GM21619 (cell line): ENCODE measurements around the gene MYZAP.

Experiments
- ATAC-seq: cut with Tn5 transposase; IDR thresholded peaks from one replicate; pipeline ENCODE4 v1.9.1; 2021; ENCODE audit not compliant: unreplicated experiment

The MYZAP gene

DNA sequence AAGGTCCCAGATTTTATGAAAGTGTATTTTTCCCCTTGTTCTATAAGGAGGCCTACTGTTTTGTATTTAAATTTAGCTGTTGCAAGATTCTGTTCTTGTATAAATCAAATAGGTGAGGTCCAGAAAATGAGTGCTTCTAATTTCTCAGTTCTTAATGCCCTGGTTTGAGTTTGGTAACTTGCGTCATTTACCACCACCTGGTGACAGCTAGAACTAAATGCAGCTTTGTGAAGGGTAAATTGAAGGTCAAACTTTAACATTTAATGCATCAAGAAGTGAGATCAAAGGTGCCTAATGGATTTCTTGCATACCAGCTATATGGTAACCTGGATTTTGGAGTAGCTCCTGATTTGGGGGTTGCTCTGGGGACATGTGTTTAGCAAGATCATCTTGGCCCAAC lies 64.1 kb downstream of the MYZAP start:
- no peak for ATAC-seq

DNA sequence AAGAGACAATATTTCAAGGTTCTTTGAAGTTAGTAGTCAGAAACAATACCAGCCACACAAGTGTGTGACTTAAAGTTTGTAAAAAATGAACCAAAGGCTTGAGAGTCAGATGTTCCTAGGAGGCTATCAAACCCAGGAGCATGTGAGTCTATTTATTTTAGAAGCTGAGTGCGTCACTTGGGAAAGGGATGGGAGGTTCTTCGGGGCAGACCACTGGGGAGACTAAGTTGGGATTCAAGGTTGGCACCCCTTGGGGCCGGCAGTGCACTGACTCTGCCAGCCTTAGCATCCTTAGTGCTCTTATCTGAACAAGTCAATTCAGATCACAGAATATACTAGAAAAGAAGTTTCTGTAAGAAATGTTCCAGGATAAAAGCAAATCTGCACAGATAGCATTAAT lies 64.7 kb downstream of the MYZAP start:
- no peak for ATAC-seq

DNA sequence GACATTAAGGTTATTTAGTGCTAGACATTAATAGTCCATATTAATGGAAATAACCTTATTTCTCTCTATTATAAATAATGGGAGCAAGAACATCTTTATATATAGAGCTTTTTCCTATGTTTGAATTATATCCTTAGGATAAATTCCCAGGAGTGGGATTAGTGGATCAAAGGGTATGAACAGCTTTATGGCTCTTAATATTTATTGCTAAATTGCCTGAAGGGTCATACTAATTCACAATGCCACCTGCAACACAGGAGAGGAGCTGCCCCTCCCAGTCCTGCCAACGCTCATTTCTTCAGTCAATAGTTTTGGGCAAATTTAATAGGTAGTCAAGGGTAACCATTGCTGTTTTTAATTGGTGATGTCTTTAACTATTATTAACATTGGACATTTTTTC lies 65.9 kb downstream of the MYZAP start:
- ATAC-seq: no peak

DNA sequence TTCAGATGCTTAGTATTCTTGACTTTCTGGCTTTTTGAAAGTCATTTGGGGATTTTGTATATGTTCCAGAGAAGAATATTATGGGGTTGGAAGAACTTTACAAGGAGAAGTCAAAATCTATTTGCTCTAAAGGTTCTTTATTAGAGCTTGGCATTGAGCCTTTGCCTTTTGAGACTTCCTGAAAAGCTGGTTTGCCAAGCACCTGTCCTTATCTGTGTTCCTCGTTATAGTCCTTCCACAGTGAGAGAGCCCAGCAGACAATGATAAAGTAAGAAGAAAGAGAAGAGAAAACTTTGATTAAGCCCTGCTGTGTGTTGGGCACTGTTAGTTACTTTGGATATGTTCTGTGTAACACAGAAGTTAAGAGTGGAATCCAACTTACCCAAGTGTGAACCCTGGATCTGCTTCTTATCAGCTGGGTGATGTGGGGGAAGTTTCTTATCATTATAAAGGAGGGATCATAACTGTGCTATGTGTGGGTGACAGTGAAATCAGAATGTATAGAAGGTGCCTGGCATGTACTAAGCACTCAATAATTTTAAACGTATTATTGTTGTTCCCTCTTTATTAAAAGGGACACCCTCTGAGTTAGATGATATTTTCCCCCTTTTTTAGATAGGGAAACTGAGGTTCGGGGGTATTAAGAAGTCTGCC lies 70.5 kb downstream of the MYZAP start:
- ATAC-seq: no peak

DNA sequence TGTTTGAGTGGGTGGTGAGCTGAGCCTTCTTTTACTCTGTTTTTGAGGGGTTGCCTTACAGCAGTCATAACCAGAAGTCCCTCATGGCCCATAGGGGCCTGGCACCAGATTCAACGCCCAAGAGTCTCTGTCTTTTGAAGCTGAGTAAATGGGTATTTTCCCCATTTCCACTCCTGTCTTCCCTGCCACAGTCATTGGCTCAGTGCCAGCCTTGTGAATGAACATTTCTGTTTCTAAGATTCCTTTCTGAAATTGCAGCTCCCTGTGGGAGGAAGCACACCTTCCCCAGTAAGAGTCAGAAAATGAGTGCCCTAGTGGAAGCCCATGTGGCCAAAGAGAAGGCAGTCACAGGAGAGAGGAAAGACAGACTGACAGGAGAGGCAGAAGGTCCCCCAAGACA lies 71.1 kb downstream of the MYZAP start:
- ATAC-seq: no peak

DNA sequence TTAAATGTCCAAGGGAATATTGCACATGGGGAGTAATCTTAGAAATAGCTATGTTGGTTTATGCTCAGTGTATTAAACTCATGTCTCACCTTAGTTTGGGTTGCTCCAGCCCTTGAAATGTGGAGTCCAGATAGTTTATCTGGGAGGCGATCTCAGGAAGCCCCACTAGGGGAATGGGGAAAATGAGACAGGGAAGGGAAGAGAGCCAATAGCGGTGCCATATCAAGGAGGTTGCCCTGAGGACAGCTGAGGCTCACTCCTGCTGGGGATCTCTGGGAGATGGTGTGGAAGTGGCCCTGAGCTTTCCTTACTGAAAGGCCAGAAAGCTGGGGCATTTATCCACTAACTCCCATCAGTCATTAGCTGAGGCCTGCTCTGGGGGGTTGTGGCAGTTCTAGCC lies 71.6 kb downstream of the MYZAP start:
- ATAC-seq: no peak

DNA sequence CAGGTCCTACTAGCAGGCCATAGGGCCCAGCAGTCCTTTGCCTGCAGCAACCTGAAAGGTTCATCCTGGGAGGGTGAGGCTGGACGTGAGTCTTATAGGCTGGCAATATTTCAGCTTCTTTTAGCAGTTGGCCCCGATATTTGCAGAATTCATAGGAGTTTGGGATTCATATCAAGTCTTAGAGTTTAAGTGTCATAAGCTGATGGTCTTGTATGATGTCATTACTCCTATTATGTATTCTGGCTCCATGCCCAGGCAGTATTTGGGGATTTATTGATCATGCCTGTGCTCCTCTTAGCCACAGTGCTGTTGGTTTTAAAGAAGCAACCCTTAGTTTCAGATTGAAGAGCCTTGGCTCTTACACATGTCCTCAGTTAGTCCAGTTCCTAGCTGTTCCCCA lies 73.5 kb downstream of the MYZAP start:
- ATAC-seq: no peak

DNA sequence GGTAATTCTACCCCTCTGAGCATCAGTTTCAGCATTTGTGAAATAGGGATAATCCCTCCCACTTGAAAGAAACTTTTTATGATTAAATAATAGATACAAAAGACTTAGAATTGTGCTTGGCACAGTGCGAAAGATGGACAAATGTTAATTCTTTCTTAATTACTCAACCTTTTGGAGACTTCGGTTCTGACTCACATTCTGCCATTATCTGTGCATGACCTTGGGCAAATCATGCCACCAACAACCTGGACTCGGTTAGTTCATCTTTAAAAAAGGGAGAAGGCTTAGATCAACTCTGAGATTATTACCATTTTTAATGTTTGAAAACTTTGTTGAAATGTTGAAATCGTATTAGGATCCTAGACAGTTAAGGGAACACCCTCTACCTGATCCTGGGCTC lies 74.2 kb downstream of the MYZAP start:
- no peak for ATAC-seq

DNA sequence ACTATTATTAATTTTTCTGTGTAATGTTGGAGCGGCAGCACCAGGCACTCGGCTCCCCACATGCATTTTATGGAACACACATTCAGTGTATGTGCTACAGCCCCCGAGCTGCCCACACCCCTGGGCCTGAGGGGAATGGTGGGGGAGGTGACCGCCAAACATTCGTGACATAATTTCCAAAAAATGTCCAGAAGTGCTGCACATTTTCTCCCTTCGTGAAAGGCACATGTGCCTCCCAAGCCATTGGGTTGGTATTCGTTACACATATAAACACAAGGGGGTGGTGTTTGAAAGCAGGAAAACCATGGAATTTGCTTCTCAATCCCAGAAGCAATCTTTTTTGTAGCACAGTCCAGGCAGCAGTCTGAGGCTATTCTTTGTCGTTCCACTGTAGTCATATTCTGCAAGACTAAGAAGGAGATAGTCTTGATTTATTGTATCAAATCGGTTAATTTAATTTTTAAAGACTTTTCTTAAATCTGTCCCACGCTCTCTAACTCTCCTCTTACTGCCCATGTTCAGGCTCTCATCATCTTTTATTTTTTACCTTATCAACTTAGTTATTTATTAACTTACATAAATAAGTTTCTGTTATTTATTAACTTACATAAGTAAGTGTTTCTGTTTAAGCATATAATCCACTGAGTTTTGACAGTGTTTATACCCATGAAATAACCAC lies 75.6 kb downstream of the MYZAP start:
- ATAC-seq: no peak

DNA sequence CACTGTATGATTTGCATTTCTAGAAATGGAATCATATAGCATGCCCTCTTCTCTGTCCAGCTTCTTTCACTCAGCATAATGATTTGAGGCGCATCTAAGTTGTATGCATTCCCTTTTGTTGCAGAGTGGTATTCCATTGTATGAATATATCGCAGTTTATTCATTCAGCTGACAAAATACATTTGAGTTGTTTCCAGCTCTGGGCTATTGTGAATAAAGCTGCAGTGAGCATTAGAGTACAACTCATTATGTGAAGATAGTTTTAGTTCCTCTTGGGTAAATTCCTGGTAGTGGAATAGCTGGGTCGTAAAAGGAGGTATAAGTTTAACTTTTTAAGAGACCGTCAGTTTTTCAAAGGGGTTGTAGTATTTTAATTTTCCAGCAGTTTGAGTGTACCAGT lies 76.3 kb downstream of the MYZAP start:
- ATAC-seq: no peak

DNA sequence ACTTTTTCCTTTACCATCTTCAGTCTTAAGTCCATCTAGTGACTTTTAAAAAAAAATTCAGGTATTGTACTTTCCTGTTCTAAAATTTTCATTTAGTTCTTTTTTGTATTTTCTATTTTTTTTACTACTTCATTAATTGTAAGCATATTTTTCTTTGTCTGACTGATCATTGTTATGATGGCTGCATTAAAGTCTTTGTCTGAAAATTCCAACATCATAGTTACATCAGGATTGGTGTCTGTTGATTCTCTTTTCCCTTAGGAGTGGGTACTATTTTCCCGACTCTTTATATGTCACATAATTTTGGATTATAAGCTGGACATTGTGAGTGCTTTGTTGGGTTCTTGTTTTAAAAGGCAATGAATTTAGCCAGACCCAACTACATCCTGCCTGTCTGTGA lies 79.9 kb downstream of the MYZAP start:
- no peak for ATAC-seq

DNA sequence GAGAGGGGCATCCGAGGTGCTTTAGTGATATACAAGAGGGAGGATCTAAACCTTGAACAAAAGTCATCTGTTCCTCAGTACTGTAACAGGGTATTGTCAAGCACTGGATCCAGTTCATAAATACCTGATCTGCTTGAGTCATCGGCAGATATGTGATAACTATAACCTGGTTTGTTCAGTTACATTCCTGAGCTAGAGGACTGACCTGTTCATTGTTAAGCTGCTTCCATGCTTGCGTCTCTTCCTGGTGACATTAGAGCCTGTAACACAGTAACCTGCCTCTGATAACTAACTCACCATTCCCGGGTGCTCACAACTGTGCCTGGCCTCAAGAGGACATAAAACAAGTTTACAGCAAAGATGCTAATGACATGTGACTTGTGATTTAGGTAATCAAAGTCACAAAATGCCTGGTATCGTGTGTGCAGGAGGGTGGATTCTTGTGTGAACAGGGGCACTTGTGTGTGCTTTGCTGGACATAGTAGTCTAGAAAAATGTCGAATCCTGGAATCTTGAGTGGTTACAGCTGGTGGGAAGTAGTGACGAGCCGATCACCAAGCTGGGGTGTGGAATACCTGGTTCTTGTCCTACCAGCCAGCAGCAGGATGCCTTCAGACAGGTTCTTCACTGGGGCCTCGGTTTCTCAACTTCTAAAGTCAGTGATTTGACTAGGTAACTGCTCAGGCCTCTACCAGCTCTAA lies 83.9 kb downstream of the MYZAP start:
- no peak for ATAC-seq

DNA sequence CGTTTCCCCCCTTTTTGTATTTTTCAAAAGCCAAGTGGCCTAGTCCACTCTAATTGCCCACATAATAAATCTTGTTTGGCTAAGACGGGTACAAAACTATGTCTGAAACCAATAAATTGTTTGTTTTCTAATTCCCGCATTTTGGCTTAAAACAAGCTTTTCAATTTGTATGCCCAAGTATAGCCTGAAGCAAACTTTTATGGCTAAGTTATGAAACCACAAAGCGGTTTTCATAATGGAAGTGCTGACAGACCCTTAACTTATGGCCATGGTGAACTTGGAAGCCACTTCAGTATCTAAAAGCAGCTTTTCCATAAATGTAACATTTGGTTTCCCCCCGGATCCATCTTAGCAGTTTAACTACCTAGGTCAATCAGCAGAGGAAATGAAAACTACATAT lies 84.9 kb downstream of the MYZAP start:
- no peak for ATAC-seq

DNA sequence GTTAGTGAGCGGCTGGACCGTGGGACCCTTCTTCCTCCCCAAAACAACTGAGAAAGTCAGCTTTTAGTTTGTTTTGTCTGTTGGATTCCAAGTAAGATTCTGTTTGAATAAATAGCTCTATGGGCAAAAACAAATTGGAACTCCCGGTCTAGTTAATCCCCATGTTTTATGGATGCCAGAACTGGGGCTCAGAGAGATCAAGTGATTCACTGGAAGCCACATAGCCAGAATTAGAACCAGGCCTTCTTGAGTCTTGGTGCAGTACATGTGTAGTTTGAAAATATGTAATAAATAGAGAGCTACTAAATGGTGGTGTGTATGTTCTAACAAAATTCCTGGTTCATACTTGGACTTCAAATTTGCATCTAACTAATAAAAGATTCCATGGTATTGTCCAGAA lies 85.5 kb downstream of the MYZAP start:
- ATAC-seq: no peak

DNA sequence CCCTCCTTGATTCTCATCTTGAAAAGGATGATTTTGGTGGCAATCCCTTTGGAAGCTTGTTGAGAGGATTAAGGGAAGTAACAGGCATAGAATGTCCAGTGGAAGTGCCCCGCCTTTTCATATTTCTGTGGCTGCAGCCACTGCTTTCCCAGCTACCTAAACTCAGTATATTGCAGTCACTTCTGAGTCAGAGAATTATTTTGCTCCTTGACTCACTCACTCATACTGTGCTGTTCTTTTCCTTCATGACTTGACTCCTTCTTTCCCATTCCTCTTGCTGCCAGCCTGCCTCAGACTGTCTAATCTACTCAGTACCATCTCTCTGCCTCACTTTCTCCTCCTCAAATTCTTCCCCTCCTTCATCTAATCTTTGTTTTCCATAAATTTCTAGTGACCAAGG lies 88.3 kb downstream of the MYZAP start:
- ATAC-seq: no peak

DNA sequence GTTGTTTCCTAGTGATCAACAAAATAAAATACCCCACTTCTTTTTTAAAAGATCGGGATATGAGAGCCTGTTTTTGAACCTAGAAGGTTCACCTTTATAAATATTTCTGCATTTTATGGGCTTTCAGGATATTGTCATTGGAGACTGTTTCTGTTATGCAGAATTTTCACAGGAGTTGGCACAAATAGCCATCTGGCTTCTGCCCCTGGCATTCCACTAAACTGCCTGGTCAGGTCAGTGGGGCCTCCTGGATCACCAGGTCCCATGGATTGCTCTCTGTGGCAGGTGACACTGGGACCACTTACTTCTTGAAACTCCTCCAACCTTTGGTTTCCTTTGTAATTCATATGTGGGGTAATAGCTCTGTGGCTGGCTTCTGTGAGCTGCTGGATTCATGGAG lies 89.3 kb downstream of the MYZAP start:
- no peak for ATAC-seq

DNA sequence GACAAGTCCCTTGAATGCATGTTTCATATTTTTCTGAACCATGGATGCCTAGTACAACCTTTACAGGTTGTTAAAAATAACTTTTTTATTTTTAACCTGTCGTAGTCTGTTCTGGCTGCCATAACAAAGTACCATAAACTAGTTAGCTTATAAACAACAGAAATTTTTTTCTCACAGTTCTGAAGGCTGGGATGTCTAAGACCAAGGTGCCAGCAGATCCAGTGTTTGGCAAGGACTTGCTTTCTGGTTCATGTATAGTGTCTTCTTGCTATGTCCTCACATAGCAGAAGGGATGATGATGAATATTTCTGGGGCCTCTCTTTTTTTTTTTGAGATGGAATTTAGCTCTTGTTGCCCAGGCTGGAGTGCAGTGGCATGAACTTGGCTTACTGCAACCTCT lies 91.8 kb downstream of the MYZAP start:
- no peak for ATAC-seq

DNA sequence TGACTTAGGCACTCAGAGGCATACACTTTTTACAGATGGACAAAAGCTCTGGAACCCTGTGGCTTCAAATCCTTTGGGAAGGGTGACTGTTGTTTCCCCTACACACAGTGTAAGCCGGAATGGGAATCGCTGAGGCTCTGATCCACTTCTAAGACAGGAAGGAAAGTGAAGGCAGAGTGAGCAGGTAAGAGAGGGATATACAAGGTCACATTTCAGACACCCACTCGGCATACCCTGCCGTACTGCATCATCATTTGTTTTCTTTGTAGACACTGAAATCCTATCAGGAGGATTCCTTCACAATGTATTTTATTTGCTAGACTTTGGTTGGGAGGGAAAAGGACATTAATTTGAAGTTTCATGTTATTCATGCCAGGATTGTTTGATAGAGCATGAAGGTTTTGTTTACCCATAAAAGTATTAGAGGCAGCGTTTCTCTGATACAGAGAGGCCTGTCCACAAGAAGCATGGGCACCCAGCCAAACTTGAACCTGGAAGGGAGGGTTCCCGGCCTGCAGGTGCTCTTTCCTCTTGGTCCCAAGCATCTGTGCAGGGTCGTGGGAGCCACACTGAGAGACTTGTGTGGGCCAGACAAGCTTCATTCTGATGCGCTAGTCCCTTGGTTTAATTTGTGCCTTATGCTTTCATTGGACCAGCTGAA lies 92.9 kb downstream of the MYZAP start:
- no peak for ATAC-seq

DNA sequence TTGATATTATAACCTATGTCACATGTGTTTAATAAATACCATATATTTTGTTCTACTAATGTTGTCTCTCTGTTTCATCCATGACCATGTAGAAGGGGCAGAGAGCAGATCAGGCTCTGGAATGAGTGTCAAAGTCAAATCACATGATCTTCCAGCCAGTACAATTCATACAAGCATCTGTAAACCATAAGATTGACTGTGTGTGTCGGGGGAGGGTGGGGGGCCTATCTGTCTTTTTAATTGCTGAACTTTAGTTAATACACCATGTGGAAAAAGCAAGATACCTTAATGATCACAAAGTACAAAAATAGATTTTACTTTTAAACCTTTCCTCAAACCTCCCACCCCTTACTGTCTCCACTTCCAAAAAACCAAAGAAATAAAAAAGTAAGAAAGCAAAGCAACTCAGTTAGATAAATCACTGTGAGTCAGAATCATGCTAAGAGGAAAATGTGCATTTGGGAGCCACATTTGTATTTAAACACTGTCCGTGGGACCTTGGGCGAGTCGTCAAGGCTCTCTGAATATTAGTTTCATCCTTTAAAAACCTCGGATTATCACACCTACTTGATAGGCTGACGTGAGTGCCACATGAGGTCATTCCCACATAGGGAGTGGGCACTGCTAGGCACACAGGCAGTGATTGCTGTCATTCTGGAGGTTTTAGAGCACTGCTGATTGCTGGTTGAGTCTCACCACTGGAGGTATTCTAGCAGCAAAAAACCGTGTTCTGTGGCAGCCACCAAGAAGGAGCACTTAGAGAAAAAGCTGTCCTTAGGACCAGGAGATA lies 93.8 kb downstream of the MYZAP start:
- ATAC-seq: no peak

DNA sequence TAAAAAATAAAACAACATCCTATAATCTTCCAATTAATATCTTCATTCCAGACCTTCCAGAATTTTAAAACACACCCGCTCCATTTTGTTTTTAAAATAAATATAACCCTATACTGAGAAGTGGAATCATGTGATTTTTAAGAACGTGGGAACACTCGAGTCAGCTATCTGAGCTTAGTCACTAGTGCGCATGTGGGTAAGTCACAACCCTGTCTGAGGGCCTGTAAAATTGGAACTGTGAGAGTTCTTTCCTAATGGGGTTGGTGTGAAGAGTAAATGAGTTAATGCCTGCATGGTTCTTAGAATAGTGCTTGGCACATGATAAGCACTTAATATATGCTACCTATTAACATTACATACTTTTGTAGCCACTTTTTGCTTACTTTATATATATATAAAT lies 95.0 kb downstream of the MYZAP start:
- no peak for ATAC-seq

DNA sequence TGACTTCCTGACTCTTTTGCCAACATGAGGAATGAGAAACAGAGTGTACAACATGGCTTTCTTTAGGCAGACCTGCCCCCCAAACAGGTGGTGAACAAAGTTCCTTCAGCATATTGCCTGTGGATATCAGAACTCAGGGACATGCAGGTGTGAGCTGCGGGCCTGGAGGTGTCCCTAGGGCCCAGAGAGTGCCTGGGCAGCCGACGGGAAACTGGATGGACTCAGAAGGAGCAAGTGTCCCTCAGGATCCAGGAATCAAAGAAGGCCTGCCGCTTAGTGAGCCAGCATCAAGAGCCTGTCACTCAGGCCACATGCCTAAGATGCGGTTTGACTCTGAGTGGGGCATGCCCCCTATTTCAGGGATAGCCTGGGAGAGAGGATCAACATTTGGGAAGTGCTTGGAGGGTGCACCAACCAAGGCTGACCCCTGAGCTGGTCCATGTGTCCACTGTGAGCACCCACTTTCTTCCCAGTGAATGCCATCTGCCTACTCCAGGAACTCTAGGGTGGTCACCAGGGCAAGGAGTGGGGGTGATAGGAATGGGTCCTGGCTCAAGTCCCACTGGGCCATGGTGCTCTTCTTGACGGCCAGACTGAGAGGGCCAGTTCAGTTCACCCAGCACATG lies 98.8 kb downstream of the MYZAP start:
- no peak for ATAC-seq
